Measurements from ENCODE around the gene OTOF. TPM values are rescaled to one million over a fixed set of nuclear protein-coding genes. Genes with fewer than 3 reads are reported as not detected.

Gene OTOF
- polyA plus RNA-seq, 2 of the 4 experiments (the other 2 are of a cell fraction): 0.05 to 0.22 TPM

DNA sequence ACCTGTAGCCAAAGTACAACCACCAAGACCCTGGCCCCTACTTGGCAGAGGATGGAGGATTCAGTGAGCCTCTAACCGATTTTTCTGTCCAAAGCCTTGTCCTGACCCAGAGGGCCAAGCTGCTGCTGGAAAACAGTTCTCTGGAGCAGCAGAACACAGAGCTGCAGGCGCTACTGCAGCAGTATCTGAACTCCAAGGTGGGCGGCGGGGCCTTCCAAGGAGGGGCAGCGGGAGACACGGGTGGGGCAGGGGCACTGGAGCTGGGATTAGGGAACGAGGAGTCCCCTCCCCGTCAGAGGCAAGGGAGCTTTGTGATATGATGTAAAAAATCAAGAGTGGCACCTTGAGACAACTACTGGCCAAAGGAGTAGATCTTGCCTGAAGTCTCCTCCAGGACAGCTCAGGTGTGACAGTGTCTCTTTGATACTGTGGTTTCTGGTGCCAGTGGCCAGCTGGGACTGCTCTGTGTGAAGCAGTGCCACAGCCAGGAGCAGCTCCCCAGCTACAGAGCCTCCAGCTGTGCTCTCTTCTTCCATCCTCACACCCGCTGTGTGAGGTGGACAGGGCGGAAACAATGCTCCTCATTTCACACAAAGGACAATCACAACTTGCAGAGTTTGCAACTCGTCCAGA is 22.8 kb downstream of the OTOF start:
- CTCF ChIA-PET: interaction anchor here (1.1 to 3.9 kb wide), 5 partner anchors 10 to 65 kb away, joined by 3 to 17 read pairs (median 3); no protein-coding TSS in a partner anchor
- H3K4me3 ChIP-seq: no peak overlapping the region
- no peak for FAIRE-seq
- DNase-seq (ENCODE audit: low read depth in 1 of 2, low spot score in 1 of 2): no peak
- ATAC-seq: no peak
- WGBS (ENCODE audit: missing lambda C conversion rate): 72% methylated on average over 10 of the region's 11 CpGs
- no peaks in the 10 kb centered on the region for H3K9me3 ChIP-seq
- no peak overlapping the region for H3K4me2 ChIP-seq
- H3K4me1 ChIP-seq: peaks cover 11% of the 10 kb centered on the region
- TF ChIP-seq NPAS2 (CRISPR knock-in tag; IDR thresholded peaks at IDR 0.05; ENCODE audit: borderline replicate concordance) (no peak), GATA3 (IDR thresholded peaks at IDR 0.05; ENCODE audit: borderline replicate concordance) (no peak)
- POLR2A ChIA-PET: no interaction called here
- no peak overlapping the region for H3K27ac ChIP-seq

DNA sequence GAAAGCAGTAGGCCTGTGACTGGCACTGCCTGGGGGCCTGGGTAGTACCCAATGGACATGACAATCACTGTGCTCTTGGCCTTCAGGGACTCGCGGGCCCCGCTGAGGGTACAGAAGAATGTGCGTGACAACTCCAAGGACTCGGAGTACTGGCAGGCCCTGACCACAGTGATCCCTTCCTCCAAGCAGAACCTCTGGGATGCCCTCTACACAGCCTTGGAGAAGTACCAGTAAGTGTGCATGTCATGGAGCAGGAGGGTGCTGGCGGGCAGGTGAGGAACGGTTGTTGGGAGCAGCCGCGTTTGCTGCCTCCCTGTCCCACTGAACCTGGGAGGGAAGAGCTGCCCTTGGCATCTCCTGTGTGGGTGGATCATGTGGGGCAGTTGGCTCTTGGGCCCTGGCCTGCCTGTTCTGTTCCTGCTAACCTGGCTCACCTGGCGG is 23.3 kb downstream of the OTOF start:
- ChIA-PET POLR2A (no interaction called here), CTCF (interaction anchor here (1.1 to 3.9 kb wide), 3 partner anchors 15 to 123 kb away, joined by 3 to 17 read pairs (median 3); no protein-coding TSS in a partner anchor)
- H3K9me3 ChIP-seq: no peaks in the 10 kb centered on the region
- H3K27ac ChIP-seq: no peak overlapping the region
- DNase-seq (ENCODE audit: low read depth in 1 of 2, low spot score in 1 of 2) (no peak), ATAC-seq (no peak), FAIRE-seq (no peak)
- H3K4me2 ChIP-seq: no peak overlapping the region
- H3K4me3 ChIP-seq: no peak overlapping the region
- WGBS (ENCODE audit: missing lambda C conversion rate): 90% methylated on average over 8 of the region's 10 CpGs
- TF ChIP-seq TFCP2L1 (CRISPR knock-in tag; IDR thresholded peaks at IDR 0.05) (no peak), HEYL (CRISPR knock-in tag; IDR thresholded peaks at IDR 0.05) (no peak), TP53 (CRISPR knock-in tag; IDR thresholded peaks at IDR 0.05) (no peak), MAX (IDR thresholded peaks at IDR 0.05) (no peak), JUNB (IDR thresholded peaks at IDR 0.05) (no peak), CBX2 (IDR thresholded peaks at IDR 0.05; ENCODE audit: borderline replicate concordance, low read depth) (no peak), CBX8 (IDR thresholded peaks at IDR 0.05) (no peak), HOXB5 (CRISPR knock-in tag; IDR thresholded peaks at IDR 0.05) (no peak), POLR2AphosphoS2 (conservative IDR thresholded peaks at IDR 0.05; ENCODE audit: low read length) (no peak)
- TF ChIP-seq, protein P1, sequence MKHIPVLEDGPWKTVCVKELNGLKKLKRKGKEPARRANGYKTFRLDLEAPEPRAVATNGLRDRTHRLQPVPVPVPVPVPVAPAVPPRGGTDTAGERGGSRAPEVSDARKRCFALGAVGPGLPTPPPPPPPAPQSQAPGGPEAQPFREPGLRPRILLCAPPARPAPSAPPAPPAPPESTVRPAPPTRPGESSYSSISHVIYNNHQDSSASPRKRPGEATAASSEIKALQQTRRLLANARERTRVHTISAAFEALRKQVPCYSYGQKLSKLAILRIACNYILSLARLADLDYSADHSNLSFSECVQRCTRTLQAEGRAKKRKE (CRISPR knock-in tag; IDR thresholded peaks at IDR 0.05; ENCODE audit: low read depth): no peak
- TF ChIP-seq, protein P2, sequence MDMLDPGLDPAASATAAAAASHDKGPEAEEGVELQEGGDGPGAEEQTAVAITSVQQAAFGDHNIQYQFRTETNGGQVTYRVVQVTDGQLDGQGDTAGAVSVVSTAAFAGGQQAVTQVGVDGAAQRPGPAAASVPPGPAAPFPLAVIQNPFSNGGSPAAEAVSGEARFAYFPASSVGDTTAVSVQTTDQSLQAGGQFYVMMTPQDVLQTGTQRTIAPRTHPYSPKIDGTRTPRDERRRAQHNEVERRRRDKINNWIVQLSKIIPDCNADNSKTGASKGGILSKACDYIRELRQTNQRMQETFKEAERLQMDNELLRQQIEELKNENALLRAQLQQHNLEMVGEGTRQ (IDR thresholded peaks at IDR 0.05): no peak
- TF ChIP-seq, protein P3, sequence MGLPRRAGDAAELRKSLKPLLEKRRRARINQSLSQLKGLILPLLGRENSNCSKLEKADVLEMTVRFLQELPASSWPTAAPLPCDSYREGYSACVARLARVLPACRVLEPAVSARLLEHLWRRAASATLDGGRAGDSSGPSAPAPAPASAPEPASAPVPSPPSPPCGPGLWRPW (IDR thresholded peaks at IDR 0.05): no peak
- H3K4me1 ChIP-seq: peaks cover 11% of the 10 kb centered on the region

- H3K27ac ChIP-seq: no peak overlapping the region
Measured at GRCh38 chr2:26453421-26454329, 24.2 kb downstream of the OTOF start.

More at GRCh38 chr2:26453421-26454329, 24.2 kb downstream of the OTOF start:
- FAIRE-seq: no peak
- Histone ChIP-seq H3K4me1 (peaks cover 11% of the 10 kb centered on the region), H3K4me3 (no peak overlapping the region), H3K4me2 (no peak overlapping the region), H3K9me3 (no peaks in the 10 kb centered on the region)
- no peak for ATAC-seq
- ChIA-PET POLR2A (no interaction called here), CTCF (interaction anchor here (0.5 to 3.9 kb wide), 5 partner anchors 14 to 518 kb away, joined by 3 to 17 read pairs (median 3); no protein-coding TSS in a partner anchor)
- no peak for TF ChIP-seq ZSCAN20 (CRISPR knock-in tag; IDR thresholded peaks at IDR 0.05)
- no peak for TF ChIP-seq TFCP2L1 (CRISPR knock-in tag; IDR thresholded peaks at IDR 0.05)
- no peak for TF ChIP-seq NR3C1 (IDR thresholded peaks at IDR 0.05)
- no peak for TF ChIP-seq NPAS2 (CRISPR knock-in tag; IDR thresholded peaks at IDR 0.05; ENCODE audit: borderline replicate concordance)
- TF ChIP-seq PBX3 (IDR thresholded peaks at IDR 0.05): no peak
- TF ChIP-seq RARB (CRISPR knock-in tag; IDR thresholded peaks at IDR 0.05): no peak
- TF ChIP-seq CHD4 (IDR thresholded peaks at IDR 0.05; ENCODE audit: borderline replicate concordance): no peak
- TF ChIP-seq RFX5 (IDR thresholded peaks at IDR 0.05): no peak
- TF ChIP-seq HOXB5 (CRISPR knock-in tag; IDR thresholded peaks at IDR 0.05): no peak
- TF ChIP-seq MYC (IDR thresholded peaks at IDR 0.05; ENCODE audit: borderline replicate concordance, low read length): no peak
- no peak for TF ChIP-seq HMGXB4 (CRISPR knock-in tag; IDR thresholded peaks at IDR 0.05; ENCODE audit: borderline replicate concordance)
- TF ChIP-seq FOSB (CRISPR knock-in tag; IDR thresholded peaks at IDR 0.05): no peak
- no peak for TF ChIP-seq POLR2A (IDR thresholded peaks at IDR 0.05; ENCODE audit: low read length)
- TF ChIP-seq CHD2 (IDR thresholded peaks at IDR 0.05; ENCODE audit: low read length, partially characterized antibody): no peak
- 76% methylated on average over 11 of the region's 11 CpGs for WGBS (ENCODE audit: missing lambda C conversion rate)
- DNase-seq (ENCODE audit: low read depth in 1 of 2, low spot score in 1 of 2): no peak

Measured in A549 (cell line).